Activated naive CD8-positive, alpha-beta T cell treated with anti-CD3 and anti-CD28 coated beads, Interleukin-2, amount 10 ng/mL, durations not matched to agents 7 days and 5 days (primary cell): ENCODE measurements around the gene TMEFF1. TPM values are rescaled to one million over a fixed set of nuclear protein-coding genes. Genes with fewer than 3 reads are reported as not detected.
"Not testable (repeated sequence)": the region's sequence is repeated elsewhere in the genome, so short reads cannot be mapped to it uniquely, and the experiment has no call there.

ENCODE experiments used
- ATAC-seq: fragments of 150-1000 bp; cut with Tn5 transposase; one replicate; pipeline ENCODE4 v1.10.0; 2021; ENCODE audit warnings: low read depth, moderate library complexity
- POLR2A ChIA-PET: fragments of 350-600 bp; sonication (Branson Sonifier 250); formaldehyde crosslinking; loops from one replicate; lab custom pipeline; 2021; ENCODE audit warnings: antibody characterized with exemption; lab: Charles Lee
- DNase-seq: peaks from one replicate; pipeline ENCODE4 v3.0.0; 2021
- H3K27ac Mint-ChIP-seq: one replicate; pipeline ENCODE4 v1.8.0; 2022; ENCODE audit warnings: mild to moderate bottlenecking, mixed read lengths
- H3K27me3 Mint-ChIP-seq: one replicate; pipeline ENCODE4 v1.8.0; 2022; ENCODE audit warnings: mild to moderate bottlenecking, moderate library complexity, mixed read lengths
- H3K36me3 Mint-ChIP-seq: one replicate; pipeline ENCODE4 v1.8.0; 2021; ENCODE audit warnings: mild to moderate bottlenecking, mixed read lengths
- H3K4me1 Mint-ChIP-seq: one replicate; pipeline ENCODE4 v1.8.0; 2021; ENCODE audit warnings: mixed read lengths
- H3K4me3 Mint-ChIP-seq: one replicate; pipeline ENCODE4 v1.8.0; 2022; ENCODE audit warnings: mild to moderate bottlenecking, moderate library complexity, mixed read lengths
- H3K9me3 Mint-ChIP-seq: one replicate; pipeline ENCODE4 v1.8.0; 2021; ENCODE audit warnings: mixed read lengths
- total RNA-seq, 2 experiments: library from RNA; stranded (reverse); gene quantifications; one replicate each; pipeline ENCODE4 v1.2.3, GENCODE V29; 2021

TMEFF1 gene
- total RNA-seq, 2 experiments from 2014 or later = 0.20 TPM; not detected in 1

GRCh38 chr9:100527180-100527794 is 54.3 kb downstream of the TMEFF1 start:
- POLR2A ChIA-PET, H3K27me3 Mint-ChIP-seq, H3K36me3 Mint-ChIP-seq, H3K4me1 Mint-ChIP-seq, DNase-seq, H3K4me3 Mint-ChIP-seq, ATAC-seq, H3K9me3 Mint-ChIP-seq, H3K27ac Mint-ChIP-seq: not testable (repeated sequence)

GRCh38 chr9:100534401-100534800 is 61.5 kb downstream of the TMEFF1 start:
- POLR2A ChIA-PET = no interaction called here
- DNase-seq = no peak
- H3K36me3 Mint-ChIP-seq = no peaks in the 10 kb centered on the region
- no peaks in the 10 kb centered on the region for H3K27me3 Mint-ChIP-seq
- H3K4me1 Mint-ChIP-seq = no peaks in the 10 kb centered on the region
- ATAC-seq = no peak
- no peak overlapping the region for H3K4me3 Mint-ChIP-seq
- no peak overlapping the region for H3K27ac Mint-ChIP-seq
- no peaks in the 10 kb centered on the region for H3K9me3 Mint-ChIP-seq

GRCh38 chr9:100540327-100540726 is 67.4 kb downstream of the TMEFF1 start:
- Mint-ChIP-seq H3K27me3 (no peaks in the 10 kb centered on the region), H3K36me3 (peaks cover 4% of the 10 kb centered on the region), H3K27ac (no peak overlapping the region), H3K4me3 (no peak overlapping the region), H3K9me3 (peaks cover 2% of the 10 kb centered on the region), H3K4me1 (no peaks in the 10 kb centered on the region)
- POLR2A ChIA-PET = no interaction called here
- DNase-seq (no peak), ATAC-seq (no peak)

- peaks cover 3% of the 10 kb centered on the region for H3K9me3 Mint-ChIP-seq
- H3K4me1 Mint-ChIP-seq = no peaks in the 10 kb centered on the region
Observed at GRCh38 chr9:100549048-100549447, 76.1 kb downstream of the TMEFF1 start.

GRCh38 chr9:100554935-100555401 is 82.0 kb downstream of the TMEFF1 start:
- no peaks in the 10 kb centered on the region for H3K4me1 Mint-ChIP-seq
- DNase-seq (no peak), ATAC-seq (no peak)
- H3K27me3 Mint-ChIP-seq = peaks cover 3% of the 10 kb centered on the region
- no peaks in the 10 kb centered on the region for H3K9me3 Mint-ChIP-seq
- no peak overlapping the region for H3K27ac Mint-ChIP-seq
- no peak overlapping the region for H3K4me3 Mint-ChIP-seq
- POLR2A ChIA-PET = no interaction called here
- no peaks in the 10 kb centered on the region for H3K36me3 Mint-ChIP-seq

More at GRCh38 chr9:100549048-100549447, 76.1 kb downstream of the TMEFF1 start:
- Mint-ChIP-seq H3K27ac (no peak overlapping the region), H3K36me3 (peaks cover 3% of the 10 kb centered on the region), H3K27me3 (no peaks in the 10 kb centered on the region), H3K4me3 (no peak overlapping the region)
- no peak for DNase-seq
- ATAC-seq = no peak
- POLR2A ChIA-PET = no interaction called here

- Mint-ChIP-seq H3K27ac (no peak overlapping the region), H3K9me3 (no peaks in the 10 kb centered on the region), H3K27me3 (peaks cover 3% of the 10 kb centered on the region), H3K4me1 (no peaks in the 10 kb centered on the region), H3K4me3 (no peak overlapping the region), H3K36me3 (no peaks in the 10 kb centered on the region)
- ATAC-seq (no peak), DNase-seq (no peak)
- POLR2A ChIA-PET = no interaction called here
Observed at GRCh38 chr9:100555471-100555870, 82.5 kb downstream of the TMEFF1 start.

- DNase-seq (no peak), ATAC-seq (no peak)
- Mint-ChIP-seq H3K4me1 (no peaks in the 10 kb centered on the region), H3K27me3 (peaks cover 3% of the 10 kb centered on the region), H3K4me3 (no peak overlapping the region), H3K36me3 (no peaks in the 10 kb centered on the region), H3K9me3 (no peaks in the 10 kb centered on the region), H3K27ac (no peak overlapping the region)
- POLR2A ChIA-PET = no interaction called here
Observed at GRCh38 chr9:100557053-100557452, 84.1 kb downstream of the TMEFF1 start.

- Mint-ChIP-seq H3K9me3 (no peaks in the 10 kb centered on the region), H3K4me1 (no peaks in the 10 kb centered on the region), H3K4me3 (no peak overlapping the region), H3K36me3 (no peaks in the 10 kb centered on the region), H3K27ac (no peak overlapping the region), H3K27me3 (peaks cover 3% of the 10 kb centered on the region)
- no peak for DNase-seq
- POLR2A ChIA-PET = no interaction called here
- ATAC-seq = no peak
Observed at GRCh38 chr9:100561256-100561655, 88.3 kb downstream of the TMEFF1 start.

GRCh38 chr9:100567856-100568255 is 94.9 kb downstream of the TMEFF1 start:
- H3K27me3 Mint-ChIP-seq = no peaks in the 10 kb centered on the region
- H3K27ac Mint-ChIP-seq = no peak overlapping the region
- DNase-seq (no peak), ATAC-seq (no peak)
- no peaks in the 10 kb centered on the region for H3K9me3 Mint-ChIP-seq
- no peak overlapping the region for H3K4me3 Mint-ChIP-seq
- H3K4me1 Mint-ChIP-seq = no peaks in the 10 kb centered on the region
- no peaks in the 10 kb centered on the region for H3K36me3 Mint-ChIP-seq
- POLR2A ChIA-PET = no interaction called here

- no peak for DNase-seq
- H3K9me3 Mint-ChIP-seq = no peaks in the 10 kb centered on the region
- POLR2A ChIA-PET = no interaction called here
- no peaks in the 10 kb centered on the region for H3K27me3 Mint-ChIP-seq
- H3K36me3 Mint-ChIP-seq = no peaks in the 10 kb centered on the region
- no peak overlapping the region for H3K4me3 Mint-ChIP-seq
- H3K4me1 Mint-ChIP-seq = no peaks in the 10 kb centered on the region
- ATAC-seq = no peak
- H3K27ac Mint-ChIP-seq = no peak overlapping the region
Observed at GRCh38 chr9:100573655-100574260, 100.8 kb downstream of the TMEFF1 start.

- Mint-ChIP-seq H3K9me3 (no peaks in the 10 kb centered on the region), H3K27me3 (no peaks in the 10 kb centered on the region), H3K4me1 (no peaks in the 10 kb centered on the region), H3K4me3 (no peak overlapping the region), H3K36me3 (no peaks in the 10 kb centered on the region), H3K27ac (no peak overlapping the region)
- ATAC-seq (no peak), DNase-seq (no peak)
- POLR2A ChIA-PET = no interaction called here
Observed at GRCh38 chr9:100575006-100575405, 102.1 kb downstream of the TMEFF1 start.

- no peaks in the 10 kb centered on the region for H3K9me3 Mint-ChIP-seq
- DNase-seq = no peak
- H3K27ac Mint-ChIP-seq = no peak overlapping the region
- no peak for ATAC-seq
- no peaks in the 10 kb centered on the region for H3K27me3 Mint-ChIP-seq
- H3K36me3 Mint-ChIP-seq = no peaks in the 10 kb centered on the region
- no peaks in the 10 kb centered on the region for H3K4me1 Mint-ChIP-seq
- H3K4me3 Mint-ChIP-seq = no peak overlapping the region
- POLR2A ChIA-PET = no interaction called here
Observed at GRCh38 chr9:100575765-100576386, 102.9 kb downstream of the TMEFF1 start.

- H3K27me3 Mint-ChIP-seq = peaks cover 7% of the 10 kb centered on the region
- H3K9me3 Mint-ChIP-seq = no peaks in the 10 kb centered on the region
- H3K27ac Mint-ChIP-seq = no peak within 1 kb of the TSS
- DNase-seq = no peak
- ATAC-seq = no peak
- H3K36me3 Mint-ChIP-seq = no peaks in the 10 kb centered on the region
- no peaks in the 10 kb centered on the region for H3K4me1 Mint-ChIP-seq
- no peak within 1 kb of the TSS for H3K4me3 Mint-ChIP-seq
- POLR2A ChIA-PET = no interaction called here
Observed at GRCh38 chr9:100577776-100578448, 105.0 kb downstream of the TMEFF1 start, which contains the start of gene CAVIN4. Gene CAVIN4, plus strand, starts transcription at chr9:100578079. Its CDS starts 65 bp downstream, at chr9:100578144.
